Measurements from ENCODE around the gene ACTR2.

DNA sequence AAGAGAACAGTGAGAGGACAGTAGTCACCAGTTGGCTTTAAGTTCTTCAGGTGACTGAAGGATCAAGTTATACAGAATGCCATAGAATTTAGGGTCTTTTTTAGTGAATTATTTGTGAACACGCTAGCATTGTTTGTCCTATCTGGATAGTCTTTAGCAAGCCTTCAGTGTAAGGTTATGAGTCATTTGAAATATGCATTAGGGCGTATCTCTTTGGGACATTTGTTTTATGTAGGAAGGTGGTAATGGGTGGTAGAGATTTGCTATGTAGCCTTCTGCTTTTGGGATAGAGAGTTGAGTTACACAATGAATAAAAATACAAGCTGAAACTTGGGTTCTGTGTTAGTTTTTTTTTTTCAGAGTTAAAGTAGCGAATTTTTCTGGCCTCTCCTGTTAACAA, 13.0 kb downstream of the ACTR2 start:
- TF ChIP-seq, protein P1, sequence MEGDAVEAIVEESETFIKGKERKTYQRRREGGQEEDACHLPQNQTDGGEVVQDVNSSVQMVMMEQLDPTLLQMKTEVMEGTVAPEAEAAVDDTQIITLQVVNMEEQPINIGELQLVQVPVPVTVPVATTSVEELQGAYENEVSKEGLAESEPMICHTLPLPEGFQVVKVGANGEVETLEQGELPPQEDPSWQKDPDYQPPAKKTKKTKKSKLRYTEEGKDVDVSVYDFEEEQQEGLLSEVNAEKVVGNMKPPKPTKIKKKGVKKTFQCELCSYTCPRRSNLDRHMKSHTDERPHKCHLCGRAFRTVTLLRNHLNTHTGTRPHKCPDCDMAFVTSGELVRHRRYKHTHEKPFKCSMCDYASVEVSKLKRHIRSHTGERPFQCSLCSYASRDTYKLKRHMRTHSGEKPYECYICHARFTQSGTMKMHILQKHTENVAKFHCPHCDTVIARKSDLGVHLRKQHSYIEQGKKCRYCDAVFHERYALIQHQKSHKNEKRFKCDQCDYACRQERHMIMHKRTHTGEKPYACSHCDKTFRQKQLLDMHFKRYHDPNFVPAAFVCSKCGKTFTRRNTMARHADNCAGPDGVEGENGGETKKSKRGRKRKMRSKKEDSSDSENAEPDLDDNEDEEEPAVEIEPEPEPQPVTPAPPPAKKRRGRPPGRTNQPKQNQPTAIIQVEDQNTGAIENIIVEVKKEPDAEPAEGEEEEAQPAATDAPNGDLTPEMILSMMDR (IDR thresholded peaks at IDR 0.05) = no peak
- no peak for TF ChIP-seq EP300 (IDR thresholded peaks at IDR 0.05)
